Articular chondrocyte of knee joint (primary cell): ENCODE data around the gene SYNE3. TPM values are rescaled to one million over a fixed set of nuclear protein-coding genes. Genes with fewer than 3 reads are reported as not detected.
A peak's percentile ranks its signal among the peaks of the same experiment; 100 is the strongest.

Experiments
- small RNA-seq: library from RNA; depleted of rRNA; stranded (forward); fragments of <200 nt; gene quantifications from one replicate; pipeline ENCODE3, GENCODE V24; 2012
- total RNA-seq: library from RNA; depleted of rRNA; stranded (reverse); fragments of >200 nt; gene quantifications from 2 replicates; pipeline ENCODE4 v1.2.3, GENCODE V29; 2012

Gene SYNE3, protein sequence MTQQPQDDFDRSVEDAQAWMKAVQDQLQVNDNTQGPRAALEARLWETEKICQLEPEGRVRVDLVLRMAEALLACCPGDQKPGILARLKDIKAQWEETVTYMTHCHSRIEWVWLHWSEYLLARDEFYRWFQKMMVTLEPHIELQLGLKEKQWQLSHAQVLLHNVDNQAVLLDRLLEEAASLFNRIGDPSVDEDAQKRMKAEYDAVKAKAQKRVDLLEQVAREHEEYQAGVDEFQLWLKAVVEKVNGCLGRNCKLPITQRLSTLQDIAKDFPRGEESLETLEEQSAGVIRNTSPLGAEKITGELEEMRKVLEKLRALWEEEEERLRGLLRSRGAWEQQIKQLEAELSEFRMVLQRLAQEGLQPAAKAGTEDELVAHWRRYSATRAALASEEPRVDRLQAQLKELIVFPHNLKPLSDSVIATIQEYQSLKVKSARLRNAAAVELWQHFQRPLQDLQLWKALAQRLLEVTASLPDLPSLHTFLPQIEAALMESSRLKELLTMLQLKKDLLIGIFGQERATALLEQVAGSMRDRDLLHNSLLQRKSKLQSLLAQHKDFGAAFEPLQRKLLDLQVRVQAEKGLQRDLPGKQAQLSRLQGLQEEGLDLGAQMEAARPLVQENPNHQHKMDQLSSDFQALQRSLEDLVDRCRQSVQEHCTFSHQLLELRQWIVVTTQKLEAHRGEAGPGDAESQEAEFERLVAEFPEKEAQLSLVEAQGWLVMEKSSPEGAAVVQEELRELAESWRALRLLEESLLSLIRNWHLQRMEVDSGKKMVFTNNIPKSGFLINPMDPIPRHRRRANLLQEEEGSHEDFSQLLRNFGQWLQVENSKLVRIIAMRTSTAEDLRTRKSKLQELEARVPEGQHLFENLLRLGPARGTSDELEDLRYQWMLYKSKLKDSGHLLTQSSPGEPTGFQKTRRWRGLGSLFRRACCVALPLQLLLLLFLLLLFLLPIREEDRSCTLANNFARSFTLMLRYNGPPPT
- total RNA-seq: 25.0 and 29.6 TPM in 2 replicates

DNA sequence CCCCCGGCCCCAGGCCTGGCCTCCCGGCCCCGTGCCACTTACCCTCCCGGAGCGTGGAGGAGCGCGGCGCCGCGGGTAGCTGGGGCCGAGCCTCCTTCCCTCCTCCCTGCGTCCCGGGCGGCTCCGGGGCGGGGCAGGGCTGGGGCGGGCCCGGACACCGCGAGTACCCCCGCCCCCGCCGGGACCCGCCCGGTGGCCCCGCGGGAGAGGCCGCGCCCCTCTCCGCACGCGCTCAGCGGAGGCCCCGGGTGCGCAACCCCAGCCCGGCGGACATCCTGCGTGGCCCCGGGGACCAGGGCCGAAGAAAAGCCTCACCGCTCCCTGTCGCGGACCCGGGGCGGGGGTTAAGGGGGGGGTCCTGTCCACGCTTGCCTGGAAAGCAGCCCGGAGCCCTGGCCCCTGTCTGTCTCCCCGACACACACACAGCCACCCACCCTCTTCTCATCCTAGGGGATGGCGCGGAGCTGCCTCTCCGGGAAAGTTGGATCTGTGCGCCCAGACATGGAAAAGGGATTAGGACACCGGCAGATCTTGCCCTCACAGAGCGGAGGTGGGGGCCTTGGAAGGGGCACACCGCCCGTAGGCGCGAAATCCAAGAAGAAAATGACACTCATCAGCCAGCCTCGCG, at the start of gene SYNE3:
SYNE3 (minus strand) TSS at position 97 of the 628 bp plus-strand sequence. CDS start 40,829 bp downstream, outside the sequence.

DNA sequence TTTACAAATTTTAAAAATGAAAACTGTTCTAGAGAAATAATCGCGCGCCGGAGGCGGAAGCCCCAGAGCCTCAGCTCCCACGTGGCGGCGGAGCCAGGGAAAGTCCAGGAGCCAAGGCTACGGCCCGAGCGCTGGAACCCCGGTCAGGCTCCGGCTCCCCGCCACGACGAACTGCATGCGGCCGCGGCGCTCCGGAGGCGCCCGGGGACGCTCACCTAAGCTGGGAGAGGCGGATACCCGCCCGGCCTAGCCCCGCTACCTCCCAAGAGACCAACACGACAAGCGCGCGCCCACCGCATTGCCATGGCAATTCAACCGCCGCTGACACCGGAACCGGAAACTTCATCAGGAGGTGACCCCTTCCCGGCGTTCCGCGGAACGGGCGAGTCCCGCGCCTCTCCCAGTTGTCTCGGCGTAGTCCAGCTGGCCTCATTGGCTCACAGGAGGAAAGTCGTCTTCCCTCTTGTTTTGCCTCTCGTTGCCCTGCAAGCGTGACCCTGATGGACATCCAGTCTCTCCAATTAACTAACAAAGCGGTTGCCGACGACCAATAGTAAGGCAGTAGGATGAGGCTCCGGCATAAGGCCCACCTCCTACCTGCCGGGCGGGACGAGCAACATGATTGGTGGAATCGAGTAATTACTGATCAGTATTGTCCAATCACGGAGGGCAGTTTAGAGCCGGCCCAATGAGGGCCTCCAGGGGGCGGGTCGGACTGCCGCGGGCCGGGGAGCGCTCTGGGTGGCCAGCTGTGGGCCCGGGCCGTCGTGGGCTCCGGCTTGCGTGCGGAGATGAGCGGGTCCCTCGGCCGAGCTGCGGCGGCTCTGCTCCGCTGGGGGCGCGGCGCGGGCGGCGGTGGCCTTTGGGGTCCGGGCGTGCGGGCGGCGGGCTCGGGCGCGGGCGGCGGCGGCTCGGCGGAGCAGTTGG, 18.1 kb upstream of the SYNE3 start, which contains the start of gene GLRX5:
GLRX5 (plus strand) TSS at position 752 of the 927 bp plus-strand sequence; CDS start at position 792, 40 bp downstream.

Small RNAs within 50 kb of the gene (small RNA-seq; reads per million reads assigned to genes)
- 73.2 reads per million, percentile 97 among the genes with 10 or more reads in this experiment for gene SCARNA13

Other genes with a start within 250 kb of the SYNE3 start
- 3.1 and 4.3 TPM in 2 replicates for gene CLMN, start 196.7 kb downstream of the SYNE3 start, total RNA-seq
- 26.6 and 27.0 TPM in 2 replicates for gene GLRX5, start 18.4 kb upstream of the SYNE3 start, total RNA-seq
- not detected in 2 replicates for gene TCL1B, start 169.8 kb upstream of the SYNE3 start, total RNA-seq
- gene TCL1A, start 197.5 kb upstream of the SYNE3 start, total RNA-seq: not detected in 2 replicates